Prostate gland (tissue), 2 donors: Measurements from ENCODE around the gene ANKRD33.

Experiments used
- CTCF ChIP-seq, 4 experiments: fragments of 200-600 bp in 2 of 4; fragments of 450-650 bp in 2 of 4; sonication (generic) in 2 of 4; IDR thresholded peaks; 1 replicate in 3 of 4; 2 replicates in 1 of 4; pipeline ENCODE4 v1.5.1; 2016 to 2019; ENCODE audit warnings: antibody characterized with exemption in 4 of 4, mild to moderate bottlenecking in 2 of 4, moderate library complexity in 2 of 4
- POLR2AphosphoS5 ChIP-seq: sonication (generic); formaldehyde crosslinking; IDR thresholded peaks from one replicate; pipeline ENCODE4 v1.6.1; 2017; ENCODE audit warnings: antibody characterized with exemption

- TF ChIP-seq POLR2AphosphoS5: no peak
- no peak for TF ChIP-seq CTCF (IDR thresholded peaks at IDR 0.05)
Measured at GRCh38 chr12:51941011-51941581, 53.2 kb downstream of the ANKRD33 start.
